CD4-positive, alpha-beta memory T cell (primary cell): Measurements from ENCODE around the gene OR1I1. TPM values are rescaled to one million over a fixed set of nuclear protein-coding genes. Genes with fewer than 3 reads are reported as not detected.
"Not testable (repeated sequence)": the region's sequence is repeated elsewhere in the genome, so short reads cannot be mapped to it uniquely, and the experiment has no call there.

ENCODE experiments used
- CTCF ChIA-PET: fragments of 350-600 bp; sonication (Branson Sonifier 250); formaldehyde crosslinking; loops from one replicate; lab custom pipeline; 2021; ENCODE audit warnings: inconsistent platforms; ENCODE audit not compliant: partially characterized antibody; lab: Charles Lee
- POLR2A ChIA-PET: fragments of 350-600 bp; sonication (Branson Sonifier 250); formaldehyde crosslinking; loops from one replicate; lab custom pipeline; 2021; ENCODE audit not compliant: partially characterized antibody; lab: Charles Lee
- DNase-seq, 5 donors: peaks; one replicate each; pipeline versions ENCODE4 v3.0.0 to v3.0.0-alpha.2; 2020 to 2022; ENCODE audit warnings: mixed read lengths in 1 of 5
- H3K27ac ChIP-seq: one replicate; pipeline ENCODE4 v1.7.0; 2013; ENCODE audit warnings: low read depth, low read length
- H3K27me3 ChIP-seq: 2 replicates; pipeline ENCODE4 v1.7.0; 2013; ENCODE audit warnings: mild to moderate bottlenecking, low read length, moderate library complexity; ENCODE audit not compliant: insufficient read depth
- H3K36me3 ChIP-seq: 2 replicates; pipeline ENCODE4 v1.7.0; 2013; ENCODE audit warnings: mild to moderate bottlenecking, low read length, moderate library complexity; ENCODE audit not compliant: insufficient read depth
- H3K4me1 ChIP-seq: 2 replicates; pipeline ENCODE4 v1.7.0; 2013; ENCODE audit warnings: mild to moderate bottlenecking, low read length, moderate library complexity; ENCODE audit not compliant: insufficient read depth
- H3K4me3 ChIP-seq, 2 donors: one replicate each; pipeline ENCODE4 v1.7.0; 2013; ENCODE audit warnings: low read length in 2 of 2, mild to moderate bottlenecking in 1 of 2
- H3K9me3 ChIP-seq, 2 donors: one replicate each; pipeline ENCODE4 v1.7.0; 2013; ENCODE audit warnings: low read length in 2 of 2, control low read depth in 1 of 2; ENCODE audit not compliant: control insufficient read depth in 1 of 2
- H3K27ac Mint-ChIP-seq, 7 donors: one replicate each; pipeline ENCODE4 v1.8.0; 2020 to 2021; ENCODE audit warnings: mixed read lengths in 7 of 7, mild to moderate bottlenecking in 6 of 7, inconsistent platforms in 3 of 7, moderate library complexity in 3 of 7
- H3K27me3 Mint-ChIP-seq, 2 donors: one replicate each; pipeline ENCODE4 v1.8.0; 2020 to 2021; ENCODE audit warnings: mixed read lengths in 2 of 2
- H3K36me3 Mint-ChIP-seq, 2 donors: one replicate each; pipeline ENCODE4 v1.8.0; 2020 to 2021; ENCODE audit warnings: mixed read lengths in 2 of 2, inconsistent platforms in 1 of 2, mild to moderate bottlenecking in 1 of 2
- H3K4me1 Mint-ChIP-seq, 4 donors: one replicate each; pipeline ENCODE4 v1.8.0; 2020 to 2021; ENCODE audit warnings: mixed read lengths in 4 of 4, mild to moderate bottlenecking in 1 of 4
- H3K4me3 Mint-ChIP-seq, 8 donors: one replicate each; pipeline ENCODE4 v1.8.0; 2020 to 2021; ENCODE audit warnings: mixed read lengths in 8 of 8, mild to moderate bottlenecking in 7 of 8, moderate library complexity in 6 of 8, inconsistent platforms in 3 of 8
- H3K9me3 Mint-ChIP-seq, 8 donors: one replicate each; pipeline ENCODE4 v1.8.0; 2020 to 2021; ENCODE audit warnings: mixed read lengths in 8 of 8, mild to moderate bottlenecking in 5 of 8, inconsistent platforms in 3 of 8, moderate library complexity in 1 of 8
- intact Hi-C: fragments of 100-400 bp; cut with micrococcal nuclease; formaldehyde crosslinking; loops from one replicate; pipeline ENCODE4 v1.15.1; 2023
- polyA plus RNA-seq, 2 donors: library from polyadenylated mRNA; unstranded; fragments of 300-500 nt; fragmentation: Illumina TruSeq; gene quantifications; one replicate each; pipeline ENCODE4 v1.2.3, GENCODE V29; 2021
- total RNA-seq, 2 experiments: library from RNA; stranded (reverse); gene quantifications; one replicate each; pipeline ENCODE4 v1.2.3, GENCODE V29; 2021

Gene OR1I1
- total and polyA plus RNA-seq, 4 experiments from 2014 or later, result not detected

DNA sequence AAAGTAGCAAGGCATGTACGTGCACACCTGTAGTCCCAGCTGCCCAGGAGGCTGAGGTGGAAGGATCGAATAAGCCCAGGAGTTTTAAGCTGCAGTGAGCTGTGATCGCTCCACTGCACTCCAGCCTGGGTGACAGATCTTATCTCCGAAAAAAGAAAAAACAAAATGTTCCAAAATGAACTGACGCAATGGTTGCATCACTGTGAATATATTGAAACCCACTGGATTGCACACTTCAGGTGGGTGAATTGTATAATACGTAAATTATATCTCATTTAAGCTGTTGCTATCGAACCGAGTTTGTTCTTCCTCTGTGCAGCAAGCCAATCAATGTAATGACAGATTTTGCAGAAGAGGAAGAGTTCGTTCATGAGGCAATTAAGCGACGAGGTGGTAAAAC, 34.3 kb upstream of the OR1I1 start:
- Histone ChIP-seq H3K36me3 (no peaks in the 10 kb centered on the region), H3K4me3 (no peak overlapping the region), H3K27me3 (no peaks in the 10 kb centered on the region), H3K9me3 (no peaks in the 10 kb centered on the region), H3K27ac (no peak overlapping the region), H3K4me1 (no peaks in the 10 kb centered on the region)
- H3K4me1 Mint-ChIP-seq, result no peaks in the 10 kb centered on the region
- H3K36me3 Mint-ChIP-seq, result no peaks in the 10 kb centered on the region
- CTCF ChIA-PET, result no interaction called here
- H3K4me3 Mint-ChIP-seq, result no peak overlapping the region
- POLR2A ChIA-PET, result no interaction called here
- no peak overlapping the region for H3K27ac Mint-ChIP-seq
- H3K9me3 Mint-ChIP-seq, result peaks cover 0 to 7% (median under 1%) of the 10 kb centered on the region in 8 donors
- intact Hi-C loops, result no loop called here
- H3K27me3 Mint-ChIP-seq, result peaks cover 21 to 48% of the 10 kb centered on the region in 2 donors
- DNase-seq, result no peak

DNA sequence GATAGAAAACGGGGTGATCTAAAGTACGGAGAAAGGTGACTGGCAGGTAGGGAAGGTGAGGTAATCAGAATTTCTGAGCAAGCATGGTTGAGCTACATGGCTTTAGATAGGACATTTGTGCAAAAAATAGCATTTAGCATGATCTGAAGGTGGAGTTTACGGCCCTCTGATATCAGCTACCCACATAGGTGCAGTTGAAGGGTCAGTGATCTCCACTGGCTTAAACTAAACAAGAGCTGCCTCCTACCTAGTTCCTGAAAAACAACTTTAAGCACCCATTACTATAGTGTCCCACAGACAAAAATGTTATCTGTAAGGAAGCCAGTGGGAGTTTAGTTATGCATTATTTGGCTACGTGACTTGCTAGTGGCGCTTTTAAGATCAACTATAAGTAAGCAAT, 33.9 kb upstream of the OR1I1 start:
- ChIA-PET POLR2A (no interaction called here), CTCF (no interaction called here)
- intact Hi-C loops, result no loop called here
- Mint-ChIP-seq H3K27ac (no peak overlapping the region), H3K4me1 (no peaks in the 10 kb centered on the region), H3K36me3 (no peaks in the 10 kb centered on the region), H3K4me3 (no peak overlapping the region), H3K27me3 (peaks cover 21 to 45% of the 10 kb centered on the region in 2 donors), H3K9me3 (peaks cover 0 to 7% (median under 1%) of the 10 kb centered on the region in 8 donors)
- no peak for DNase-seq
- H3K27me3 ChIP-seq, result no peaks in the 10 kb centered on the region
- no peaks in the 10 kb centered on the region for H3K36me3 ChIP-seq
- H3K4me1 ChIP-seq, result no peaks in the 10 kb centered on the region
- H3K27ac ChIP-seq, result no peak overlapping the region
- H3K4me3 ChIP-seq, result no peak overlapping the region
- no peaks in the 10 kb centered on the region for H3K9me3 ChIP-seq

DNA sequence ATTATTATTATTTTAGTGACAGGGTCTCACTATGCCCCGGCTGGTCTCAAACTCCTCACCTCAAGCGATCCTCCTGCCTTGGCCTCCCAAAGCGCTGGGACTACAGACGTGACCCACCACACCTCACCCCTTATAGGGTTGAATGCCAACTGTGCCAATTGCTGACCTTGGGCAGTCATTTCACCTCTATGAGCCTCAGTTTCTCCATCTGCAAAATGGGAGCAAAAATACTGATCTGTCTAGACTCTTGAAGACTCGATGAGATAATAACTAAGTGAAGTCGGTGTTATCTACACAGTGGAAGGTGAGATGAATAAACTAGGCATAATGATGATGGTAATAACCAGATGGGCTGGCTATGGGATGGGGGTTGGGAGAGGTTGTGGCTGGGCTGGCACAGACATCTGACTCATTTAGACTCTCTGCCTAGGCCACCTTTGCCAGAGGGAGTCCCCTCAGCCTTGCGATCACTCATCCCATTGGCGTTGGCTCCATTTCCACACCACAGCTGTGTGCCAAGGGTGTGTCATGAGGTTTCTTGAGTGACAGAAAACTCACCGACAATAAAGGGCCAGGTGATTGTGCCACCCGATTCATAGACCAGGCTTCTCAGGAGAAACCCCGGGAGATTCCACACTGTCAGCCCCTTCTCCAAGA, 33.0 kb upstream of the OR1I1 start, which contains the start of gene CASP14:
CASP14 (plus strand) TSS at position 596 of the 657 bp plus-strand sequence. CDS start 2,772 bp downstream, outside the sequence.
- H3K27ac Mint-ChIP-seq, result no peak within 1 kb of the TSS
- H3K27ac ChIP-seq, result no peak within 1 kb of the TSS
- H3K9me3 Mint-ChIP-seq, result peaks cover 0 to 7% (median under 1%) of the 10 kb centered on the region in 8 donors
- no peak within 1 kb of the TSS for H3K4me3 ChIP-seq
- no peaks in the 10 kb centered on the region for H3K27me3 ChIP-seq
- ChIA-PET POLR2A (no interaction called here), CTCF (no interaction called here)
- no peaks in the 10 kb centered on the region for H3K4me1 ChIP-seq
- DNase-seq, result no peak
- no peaks in the 10 kb centered on the region for H3K4me1 Mint-ChIP-seq
- H3K27me3 Mint-ChIP-seq, result peaks cover 21 to 45% of the 10 kb centered on the region in 2 donors
- peak within 1 kb of the TSS in 1 of 8 donors; percentile 9 for H3K4me3 Mint-ChIP-seq
- intact Hi-C loops, result no loop called here
- H3K9me3 ChIP-seq, result no peaks in the 10 kb centered on the region
- H3K36me3 ChIP-seq, result no peaks in the 10 kb centered on the region
- H3K36me3 Mint-ChIP-seq, result no peaks in the 10 kb centered on the region

DNA sequence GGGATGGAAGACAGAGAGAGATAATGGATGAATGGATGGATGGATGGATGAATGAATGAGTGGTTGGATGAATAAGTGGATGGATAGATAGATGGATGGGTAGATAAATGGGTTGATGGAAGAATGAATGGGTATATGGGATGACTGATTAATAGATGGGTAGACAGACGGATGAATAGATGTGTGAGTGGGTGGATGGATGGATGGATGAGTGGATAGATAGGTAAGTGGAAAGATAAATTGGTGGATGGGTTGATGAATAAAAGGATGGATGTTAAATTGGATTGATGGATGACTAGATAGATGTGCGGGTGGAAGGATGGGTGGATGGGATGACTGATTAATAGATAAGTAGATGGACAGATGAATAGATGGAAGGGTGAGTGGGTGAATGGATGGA, 31.4 kb upstream of the OR1I1 start:
- Mint-ChIP-seq H3K36me3 (no peaks in the 10 kb centered on the region), H3K4me1 (no peaks in the 10 kb centered on the region), H3K9me3 (peaks cover 0 to 7% (median under 1%) of the 10 kb centered on the region in 8 donors), H3K27ac (no peak overlapping the region), H3K27me3 (peaks cover 21 to 42% of the 10 kb centered on the region in 2 donors), H3K4me3 (no peak overlapping the region)
- no peaks in the 10 kb centered on the region for H3K27me3 ChIP-seq
- no peak for DNase-seq
- no peaks in the 10 kb centered on the region for H3K9me3 ChIP-seq
- CTCF ChIA-PET, result no interaction called here
- H3K4me1 ChIP-seq, result no peaks in the 10 kb centered on the region
- H3K27ac ChIP-seq, result no peak overlapping the region
- POLR2A ChIA-PET, result no interaction called here
- H3K36me3 ChIP-seq, result no peaks in the 10 kb centered on the region
- no peak overlapping the region for H3K4me3 ChIP-seq
- intact Hi-C loops, result no loop called here

DNA sequence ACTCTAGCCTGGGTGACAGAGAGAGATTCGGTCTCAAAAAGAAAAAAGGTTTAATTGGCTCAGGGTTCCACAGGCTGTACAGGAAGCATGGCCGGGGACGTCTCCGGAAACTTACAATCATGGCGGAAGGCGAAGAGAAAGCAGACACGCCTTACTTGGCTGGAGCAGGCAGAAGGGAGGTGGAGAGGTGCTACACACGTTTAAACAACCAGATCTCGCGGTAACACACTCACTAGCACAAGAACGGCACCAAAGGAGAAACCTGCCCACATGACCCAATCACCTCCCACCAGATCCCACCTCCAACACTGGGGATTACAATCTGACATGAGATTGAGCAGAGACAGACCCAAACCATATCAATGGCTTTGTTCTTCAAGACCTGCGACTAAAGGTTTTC, 20.0 kb upstream of the OR1I1 start:
- ChIA-PET CTCF (no interaction called here), POLR2A (no interaction called here)
- Mint-ChIP-seq H3K4me1 (no peaks in the 10 kb centered on the region), H3K9me3 (peaks cover 0 to 12% (median 3%) of the 10 kb centered on the region in 8 donors), H3K4me3 (no peak overlapping the region), H3K36me3 (no peaks in the 10 kb centered on the region), H3K27me3 (peaks cover 20 to 40% of the 10 kb centered on the region in 2 donors), H3K27ac (no peak overlapping the region)
- Histone ChIP-seq H3K27me3 (no peaks in the 10 kb centered on the region), H3K4me1 (no peaks in the 10 kb centered on the region), H3K4me3 (no peak overlapping the region), H3K27ac (no peak overlapping the region), H3K36me3 (no peaks in the 10 kb centered on the region), H3K9me3 (no peaks in the 10 kb centered on the region)
- no peak for DNase-seq
- intact Hi-C loops, result no loop called here

DNA sequence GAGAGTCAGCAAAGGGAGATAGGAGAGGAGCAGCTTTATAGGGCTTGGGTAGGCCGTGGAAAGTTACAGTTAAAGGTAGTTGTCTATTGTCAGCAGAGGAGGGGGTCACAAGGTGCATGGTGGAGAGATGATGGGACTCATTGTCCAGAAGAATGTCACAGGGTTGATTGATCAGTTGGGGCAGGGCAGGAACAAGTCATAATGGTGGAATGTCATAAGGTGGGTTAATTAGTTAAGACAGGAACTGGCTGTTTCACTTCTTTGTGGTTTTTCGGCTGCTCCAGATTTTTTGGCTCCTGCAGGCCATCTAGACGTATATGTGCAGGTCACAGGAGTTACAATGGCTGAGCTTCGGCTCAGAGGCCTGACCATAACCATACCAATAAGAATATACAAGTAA, 11.6 kb upstream of the OR1I1 start:
- H3K4me3 Mint-ChIP-seq, H3K27ac ChIP-seq, H3K4me3 ChIP-seq, H3K36me3 ChIP-seq, H3K9me3 ChIP-seq, CTCF ChIA-PET, H3K4me1 ChIP-seq, intact Hi-C loops, DNase-seq, POLR2A ChIA-PET, H3K9me3 Mint-ChIP-seq, H3K27me3 ChIP-seq, H3K36me3 Mint-ChIP-seq, H3K4me1 Mint-ChIP-seq, H3K27ac Mint-ChIP-seq: not testable (repeated sequence)
- H3K27me3 Mint-ChIP-seq, result peaks cover 1 to 27% of the 10 kb centered on the region in 2 donors

DNA sequence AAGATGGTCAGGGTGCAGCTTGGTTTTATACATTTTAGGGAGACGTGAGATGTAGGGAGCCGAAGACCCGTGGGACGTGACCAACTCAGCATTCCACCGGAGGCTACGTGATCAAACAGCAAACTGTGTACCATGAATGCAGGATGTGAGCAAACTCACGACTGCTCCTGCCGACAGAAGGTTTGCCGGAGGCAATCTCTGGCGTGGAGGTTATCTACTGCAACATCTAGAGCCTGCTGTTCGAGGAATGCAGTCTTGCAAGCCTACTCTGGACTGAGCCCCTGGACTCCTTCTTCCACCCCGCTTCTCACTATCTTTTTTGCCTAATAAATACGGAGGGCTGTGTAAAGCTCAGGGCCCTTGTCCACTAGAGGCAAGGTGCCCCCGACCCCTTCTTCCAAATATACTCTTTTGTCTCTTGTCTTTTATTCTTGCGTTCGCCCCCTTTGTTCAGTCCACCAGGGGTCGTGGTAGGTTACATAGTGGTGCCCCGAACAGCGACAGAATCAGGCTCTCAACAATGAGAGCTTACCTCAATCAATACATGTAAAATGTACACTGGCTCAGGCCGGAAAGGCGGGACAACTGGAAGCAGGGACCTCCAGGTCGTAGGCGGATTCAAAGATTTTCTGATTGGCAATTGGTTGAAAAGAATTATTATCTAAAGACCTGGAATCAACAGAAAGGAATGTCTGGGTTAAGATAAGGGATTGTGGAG, 8.9 kb upstream of the OR1I1 start:
- DNase-seq, result no peak
- peaks cover 3 to 15% of the 10 kb centered on the region in 2 donors for H3K27me3 Mint-ChIP-seq
- Histone ChIP-seq H3K27me3 (no peaks in the 10 kb centered on the region), H3K4me1 (no peaks in the 10 kb centered on the region), H3K36me3 (no peaks in the 10 kb centered on the region), H3K9me3 (no peaks in the 10 kb centered on the region), H3K27ac (no peak overlapping the region), H3K4me3 (no peak overlapping the region)
- intact Hi-C loops, result no loop called here
- no peaks in the 10 kb centered on the region for H3K4me1 Mint-ChIP-seq
- ChIA-PET POLR2A (no interaction called here), CTCF (no interaction called here)
- H3K36me3 Mint-ChIP-seq, result peaks cover 0 to 3% of the 10 kb centered on the region in 2 donors
- no peak overlapping the region for H3K27ac Mint-ChIP-seq
- H3K9me3 Mint-ChIP-seq, result no peaks in the 10 kb centered on the region
- H3K4me3 Mint-ChIP-seq, result no peak overlapping the region
